DOHH2 (cell line): Measurements from ENCODE around the gene GNB1L.

ENCODE experiments used
- H3F3A ChIP-seq: fragments of 200-600 bp; sonication (generic), shearing (Covaris generic); 2 replicates; pipeline ENCODE4 v1.6.0; 2016; ENCODE audit warnings: antibody characterized with exemption, mild to moderate bottlenecking; ENCODE audit not compliant: control insufficient read depth, insufficient read depth
- H3K27ac ChIP-seq: fragments of 200-600 bp; sonication (generic); 2 replicates; pipeline ENCODE4 v1.5.1; 2014; ENCODE audit warnings: low read depth, mild to moderate bottlenecking, low read length, moderate library complexity
- H3K27me3 ChIP-seq: fragments of 200-600 bp; sonication (generic); 2 replicates; pipeline ENCODE4 v1.6.1; 2014; ENCODE audit warnings: mild to moderate bottlenecking, low read length, mixed read lengths; ENCODE audit not compliant: control insufficient read depth
- H3K36me3 ChIP-seq: fragments of 200-600 bp; sonication (generic); 2 replicates; pipeline ENCODE4 v1.6.1; 2014; ENCODE audit warnings: mild to moderate bottlenecking, low read length, moderate library complexity, mixed read lengths; ENCODE audit not compliant: control insufficient read depth
- H3K4me1 ChIP-seq: fragments of 200-600 bp; sonication (generic); 2 replicates; pipeline ENCODE4 v1.6.1; 2014; ENCODE audit warnings: mild to moderate bottlenecking, low read length, mixed read lengths; ENCODE audit not compliant: control insufficient read depth
- H3K4me2 ChIP-seq: fragments of 200-600 bp; sonication (generic); 2 replicates; pipeline ENCODE4 v1.6.0; 2014; ENCODE audit warnings: mild to moderate bottlenecking, low read length, moderate library complexity
- H3K4me3 ChIP-seq: fragments of 200-600 bp; sonication (generic); 2 replicates; pipeline ENCODE4 v1.5.1; 2014; ENCODE audit warnings: mild to moderate bottlenecking, low read length, mixed read lengths
- H3K79me2 ChIP-seq: fragments of 200-600 bp; sonication (generic); 2 replicates; pipeline ENCODE4 v1.6.1; 2014; ENCODE audit warnings: mild to moderate bottlenecking, low read length, mixed read lengths; ENCODE audit not compliant: control insufficient read depth
- H3K9me2 ChIP-seq: fragments of 200-600 bp; sonication (generic); replicated peaks from 2 replicates; pipeline ENCODE4 v1.6.1; 2014; ENCODE audit warnings: mild to moderate bottlenecking, low read length, mixed read lengths; ENCODE audit not compliant: control insufficient read depth
- H3K9me3 ChIP-seq: fragments of 200-600 bp; sonication (generic); 2 replicates; pipeline ENCODE4 v1.6.1; 2014; ENCODE audit warnings: antibody characterized with exemption, low read length, mixed read lengths; ENCODE audit not compliant: control insufficient read depth, insufficient read depth
- H4K20me1 ChIP-seq: fragments of 200-600 bp; sonication (generic); 2 replicates; pipeline ENCODE4 v1.6.0; 2014; ENCODE audit warnings: low read depth, mild to moderate bottlenecking, antibody characterized with exemption, low read length, moderate library complexity; ENCODE audit not compliant: control insufficient read depth, insufficient read depth
- CTCF ChIP-seq: fragments of 200-600 bp; sonication (generic); IDR thresholded peaks from one replicate; pipeline ENCODE4 v1.5.1; 2014; ENCODE audit warnings: antibody characterized with exemption, mild to moderate bottlenecking, low read depth, low read length; ENCODE audit not compliant: poor library complexity, severe bottlenecking
- EZH2phosphoT487 ChIP-seq: fragments of 200-600 bp; sonication (generic); IDR thresholded peaks from 2 replicates; pipeline ENCODE4 v1.6.1; 2017; ENCODE audit warnings: borderline replicate concordance, mild to moderate bottlenecking, antibody characterized with exemption, low read length, moderate library complexity, mixed read lengths

Gene GNB1L

GRCh38 chr22:19773470-19774040, 81.1 kb downstream of the GNB1L start:
- Histone ChIP-seq H3K27me3 (peaks cover 46% of the 10 kb centered on the region), H3K9me3 (no peaks in the 10 kb centered on the region), H4K20me1 (peaks cover 8% of the 10 kb centered on the region; the same call in 1 of the 2 replicates), H3K4me1 (peaks cover 43% of the 10 kb centered on the region), H3K9me2 (no peaks in the 10 kb centered on the region), H3K36me3 (no peaks in the 10 kb centered on the region), H3F3A (0 out of 2 replicates have a peak, but pooled peaks cover 6% of the 10 kb centered on the region), H3K27ac (peak overlapping the region; percentile 35), H3K79me2 (no peaks in the 10 kb centered on the region), H3K4me2 (peak overlapping the region; percentile 95), H3K4me3 (peak overlapping the region; percentile 74)
- TF ChIP-seq CTCF (no peak), EZH2phosphoT487 (no peak)

GRCh38 chr22:19772673-19773469, 81.8 kb downstream of the GNB1L start:
- Histone ChIP-seq H3F3A (0 out of 2 replicates have a peak, but pooled peaks cover 6% of the 10 kb centered on the region), H4K20me1 (peaks cover 8% of the 10 kb centered on the region; the same call in 1 of the 2 replicates), H3K27ac (peak overlapping the region; percentile 35), H3K27me3 (peaks cover 53% of the 10 kb centered on the region), H3K4me1 (peaks cover 43% of the 10 kb centered on the region), H3K4me3 (peak overlapping the region; percentile 74), H3K9me2 (no peaks in the 10 kb centered on the region), H3K9me3 (no peaks in the 10 kb centered on the region), H3K79me2 (no peaks in the 10 kb centered on the region), H3K36me3 (no peaks in the 10 kb centered on the region), H3K4me2 (peak overlapping the region; percentile 95)
- TF ChIP-seq CTCF (peak; percentile 51), EZH2phosphoT487 (no peak)

GRCh38 chr22:19772422-19772672, 82.3 kb downstream of the GNB1L start:
- Histone ChIP-seq H3K9me3 (no peaks in the 10 kb centered on the region), H3K79me2 (no peaks in the 10 kb centered on the region), H3K4me2 (peak overlapping the region; percentile 95), H3K36me3 (no peaks in the 10 kb centered on the region), H4K20me1 (peaks cover 8% of the 10 kb centered on the region; the same call in 1 of the 2 replicates), H3K27ac (0 out of 2 replicates have a peak overlapping the region, but pooled peaks have one; percentile 35), H3K4me1 (peaks cover 43% of the 10 kb centered on the region), H3K9me2 (no peaks in the 10 kb centered on the region), H3K4me3 (peak overlapping the region; percentile 74), H3K27me3 (peaks cover 58% of the 10 kb centered on the region), H3F3A (0 out of 2 replicates have a peak, but pooled peaks cover 6% of the 10 kb centered on the region)
- no peak for TF ChIP-seq CTCF
- TF ChIP-seq EZH2phosphoT487: no peak
